B cell (primary cell): ENCODE data around the gene RELL2.

ENCODE experiments used
- CTCF ChIP-seq: fragments of 200-600 bp; IDR thresholded peaks from one replicate; pipeline ENCODE4 v1.8.0; 2022; ENCODE audit warnings: antibody characterized with exemption, mild to moderate bottlenecking
- EZH2 ChIP-seq: IDR thresholded peaks from 2 replicates; pipeline ENCODE4 v1.6.1; 2012; ENCODE audit warnings: borderline replicate concordance, low read depth, mild to moderate bottlenecking, moderate library complexity, low read length; ENCODE audit not compliant: insufficient read depth, poor library complexity, severe bottlenecking

DNA sequence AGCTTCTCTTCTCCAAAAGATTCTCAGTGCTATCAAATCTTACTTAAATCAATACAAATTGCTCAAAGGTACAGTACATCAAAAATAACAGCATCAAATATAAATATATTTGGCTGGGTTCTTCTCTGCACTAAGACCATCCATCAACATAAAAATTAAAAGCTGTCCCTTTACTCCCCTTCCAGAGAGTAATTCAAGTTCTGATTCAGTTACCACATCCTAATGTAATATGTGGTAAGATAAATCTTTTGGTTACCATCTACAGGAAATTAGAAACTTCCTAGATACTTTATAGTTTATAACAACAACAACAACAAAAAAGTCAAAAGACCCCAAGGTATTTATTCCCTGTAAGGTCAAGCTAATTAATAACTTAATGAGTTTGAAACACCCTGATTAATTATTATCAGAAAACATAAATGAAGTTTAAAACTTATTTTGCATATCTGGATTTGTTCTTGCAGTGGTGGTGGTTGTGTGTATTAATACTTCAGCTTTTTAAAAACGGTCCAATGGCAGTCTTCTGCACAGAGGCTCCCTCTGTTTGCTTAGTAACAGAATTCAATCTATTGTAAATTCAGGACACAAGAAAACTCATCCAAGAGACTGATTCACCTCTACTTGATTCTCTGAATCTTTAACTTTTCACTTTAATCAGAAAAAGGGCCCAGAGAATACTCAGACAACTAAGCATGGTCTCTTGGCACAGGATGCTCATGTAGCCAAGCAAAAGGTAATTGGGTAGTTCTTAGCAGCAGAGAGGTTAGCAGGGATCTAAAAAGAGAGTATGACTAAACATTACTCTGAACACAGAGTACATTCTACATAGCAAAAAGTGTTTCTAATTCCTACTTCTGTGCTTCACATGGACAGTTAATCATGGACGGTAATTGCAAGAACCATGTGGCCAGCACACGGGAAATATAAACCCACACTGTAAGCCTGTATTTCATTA is 38.1 kb upstream of the RELL2 start:
- no peak for TF ChIP-seq CTCF
- no peak for TF ChIP-seq EZH2
